ENCODE data around the gene DUSP6.

DNA sequence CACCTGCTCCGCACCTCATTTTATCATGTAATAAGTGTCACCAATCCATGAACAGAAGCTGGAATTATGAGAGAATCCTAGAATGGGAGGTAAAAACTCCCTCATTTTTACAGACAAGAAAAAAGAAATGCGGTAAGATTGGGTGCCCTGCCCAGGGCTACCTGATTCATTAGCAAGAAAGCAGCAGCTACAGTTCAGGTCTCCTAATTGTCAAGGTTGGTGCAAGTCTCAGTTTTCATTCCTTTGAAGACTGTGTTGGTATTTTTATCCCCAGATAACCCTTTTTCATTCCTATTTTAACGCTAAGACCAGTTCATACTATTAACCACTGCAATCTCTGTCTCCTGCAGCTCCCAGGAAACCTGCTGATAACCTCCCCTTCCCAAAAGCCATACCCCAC, 6.9 kb downstream of the DUSP6 start:
- TF ChIP-seq POLR2A (IDR thresholded peaks at IDR 0.05; ENCODE audit: low read depth, low read length) (no peak), TAF1 (IDR thresholded peaks at IDR 0.05; ENCODE audit: borderline replicate concordance, low read depth, low read length) (no peak), POLR2AphosphoS5 (IDR thresholded peaks at IDR 0.05; ENCODE audit: low read depth, low read length) (no peak)
